Mesendoderm (in vitro differentiated cells): ENCODE results near the gene CNTN4.
A peak's percentile ranks its signal among the peaks of the same experiment; 100 is the strongest.

Experiments
- DNase-seq: peaks from one replicate; pipeline ENCODE4 v3.0.0; 2013
- H2AK5ac ChIP-seq: 2 replicates; pipeline ENCODE4 v1.6.1; 2013; ENCODE audit warnings: low read length, inconsistent platforms
- H2BK120ac ChIP-seq: 2 replicates; pipeline ENCODE4 v1.6.1; 2013; ENCODE audit warnings: low read depth, mild to moderate bottlenecking, low read length, moderate library complexity, mixed read lengths
- H2BK15ac ChIP-seq: replicated peaks from 2 replicates; pipeline ENCODE4 v1.6.1; 2013; ENCODE audit warnings: low read depth, mild to moderate bottlenecking, moderate library complexity
- H2BK5ac ChIP-seq: 2 replicates; pipeline ENCODE4 v1.6.1; 2013; ENCODE audit warnings: low read length, inconsistent platforms
- H3K18ac ChIP-seq: 2 replicates; pipeline ENCODE4 v1.6.1; 2013; ENCODE audit warnings: mild to moderate bottlenecking, low read length, mixed read lengths
- H3K23ac ChIP-seq: one replicate; pipeline ENCODE4 v1.6.1; 2013; ENCODE audit warnings: low read length
- H3K27ac ChIP-seq: 2 replicates; pipeline ENCODE4 v1.5.1; 2013; ENCODE audit warnings: low read depth, mild to moderate bottlenecking, inconsistent platforms, low read length, moderate library complexity
- H3K27me3 ChIP-seq: 2 replicates; pipeline ENCODE4 v1.6.1; 2013; ENCODE audit warnings: low read length, control low read depth, mild to moderate bottlenecking, inconsistent platforms; ENCODE audit not compliant: insufficient read depth, poor library complexity
- H3K36me3 ChIP-seq: 2 replicates; pipeline ENCODE4 v1.6.1; 2013; ENCODE audit warnings: low read length, inconsistent platforms; ENCODE audit not compliant: control insufficient read depth, insufficient read depth
- H3K4ac ChIP-seq: one replicate; pipeline ENCODE4 v1.6.1; 2013; ENCODE audit warnings: low read depth, mild to moderate bottlenecking, low read length, moderate library complexity
- H3K4me1 ChIP-seq: 2 replicates; pipeline ENCODE4 v1.6.1; 2013; ENCODE audit warnings: low read depth, low read length, inconsistent platforms; ENCODE audit not compliant: control insufficient read depth
- H3K4me2 ChIP-seq: 2 replicates; pipeline ENCODE4 v1.6.1; 2013; ENCODE audit warnings: low read length
- H3K4me3 ChIP-seq: 2 replicates; pipeline ENCODE4 v1.5.1; 2013; ENCODE audit warnings: mild to moderate bottlenecking, low read length
- H3K56ac ChIP-seq: one replicate; pipeline ENCODE4 v1.6.1; 2013; ENCODE audit warnings: low read length
- H3K79me1 ChIP-seq: 2 replicates; pipeline ENCODE4 v1.6.1; 2013; ENCODE audit warnings: low read length, inconsistent platforms
- H3K79me2 ChIP-seq: 2 replicates; pipeline ENCODE4 v1.6.1; 2013; ENCODE audit warnings: mild to moderate bottlenecking, low read length; ENCODE audit not compliant: control insufficient read depth, insufficient read depth
- H3K9ac ChIP-seq: 2 replicates; pipeline ENCODE4 v1.6.1; 2013; ENCODE audit warnings: low read length, inconsistent platforms
- H4K5ac ChIP-seq: one replicate; pipeline ENCODE4 v1.6.1; 2013; ENCODE audit warnings: low read length
- H4K8ac ChIP-seq: one replicate; pipeline ENCODE4 v1.6.1; 2013; ENCODE audit warnings: low read depth, mild to moderate bottlenecking, control low read depth, low read length, moderate library complexity
- WGBS: extraction: QIAGEN DNeasy Blood & Tissue Kit; methylation state at CpG from one replicate; pipeline ENCODE4 v1.1.7; 2013; ENCODE audit warnings: low lambda C conversion rate, missing lambda C conversion rate; ENCODE audit not compliant: insufficient coverage; ENCODE audit errors: extremely low coverage; 5-methylcytosine and 5-hydroxymethylcytosine counted together

Gene CNTN4

GRCh38 chr3:2352134-2352762 lies 253.6 kb downstream of the CNTN4 start:
- no peak overlapping the region for H2AK5ac ChIP-seq
- H3K4me3 ChIP-seq, result no peak overlapping the region
- no peak overlapping the region for H2BK5ac ChIP-seq
- no peak overlapping the region for H2BK120ac ChIP-seq
- no peak overlapping the region for H3K56ac ChIP-seq
- no peak overlapping the region for H2BK15ac ChIP-seq
- no peak overlapping the region for H3K4ac ChIP-seq
- no peak overlapping the region for H3K9ac ChIP-seq
- H3K4me2 ChIP-seq, result no peak overlapping the region
- no peak overlapping the region for H3K18ac ChIP-seq
- H4K8ac ChIP-seq, result no peak overlapping the region
- H3K79me2 ChIP-seq, result no peaks in the 10 kb centered on the region
- H3K36me3 ChIP-seq, result no peaks in the 10 kb centered on the region
- H3K79me1 ChIP-seq, result no peaks in the 10 kb centered on the region
- H3K23ac ChIP-seq, result no peak overlapping the region
- no peaks in the 10 kb centered on the region for H3K27me3 ChIP-seq
- no peak overlapping the region for H4K5ac ChIP-seq
- no CpG with 5 or more reads among the region's 28 CpGs for WGBS
- DNase-seq, result no peak
- H3K4me1 ChIP-seq, result peaks cover 10% of the 10 kb centered on the region
- no peak overlapping the region for H3K27ac ChIP-seq

- H4K5ac ChIP-seq, result no peak overlapping the region
- DNase-seq, result peak; percentile 93
- no peak overlapping the region for H3K56ac ChIP-seq
- peak overlapping the region; percentile 6 for H3K27ac ChIP-seq
- no peak overlapping the region for H3K23ac ChIP-seq
- H3K27me3 ChIP-seq, result no peaks in the 10 kb centered on the region
- H2AK5ac ChIP-seq, result no peak overlapping the region
- H2BK5ac ChIP-seq, result no peak overlapping the region
- no peaks in the 10 kb centered on the region for H3K79me2 ChIP-seq
- no CpG with 5 or more reads among the region's 1 CpG for WGBS
- H3K4me1 ChIP-seq, result peaks cover 10% of the 10 kb centered on the region
- no peaks in the 10 kb centered on the region for H3K79me1 ChIP-seq
- no peak overlapping the region for H3K9ac ChIP-seq
- no peak overlapping the region for H2BK120ac ChIP-seq
- H3K4me2 ChIP-seq, result no peak overlapping the region
- H2BK15ac ChIP-seq, result no peak overlapping the region
- H3K4ac ChIP-seq, result no peak overlapping the region
- H3K36me3 ChIP-seq, result no peaks in the 10 kb centered on the region
- H4K8ac ChIP-seq, result no peak overlapping the region
- H3K4me3 ChIP-seq, result no peak overlapping the region
- no peak overlapping the region for H3K18ac ChIP-seq
Measured at GRCh38 chr3:2354702-2355101, 256.0 kb downstream of the CNTN4 start.

GRCh38 chr3:2356298-2356950 lies 257.8 kb downstream of the CNTN4 start:
- Histone ChIP-seq H3K4me1 (peaks cover 10% of the 10 kb centered on the region), H2BK120ac (no peak overlapping the region), H3K27ac (no peak overlapping the region), H4K8ac (no peak overlapping the region), H3K9ac (no peak overlapping the region), H3K56ac (no peak overlapping the region), H3K79me1 (no peaks in the 10 kb centered on the region), H3K4me2 (no peak overlapping the region), H2AK5ac (no peak overlapping the region), H3K4ac (no peak overlapping the region), H4K5ac (no peak overlapping the region), H3K36me3 (no peaks in the 10 kb centered on the region), H2BK15ac (no peak overlapping the region), H2BK5ac (no peak overlapping the region), H3K18ac (no peak overlapping the region), H3K4me3 (no peak overlapping the region), H3K23ac (no peak overlapping the region), H3K27me3 (no peaks in the 10 kb centered on the region), H3K79me2 (no peaks in the 10 kb centered on the region)
- WGBS, result no CpG with 5 or more reads among the region's 3 CpGs
- no peak for DNase-seq

- no peak overlapping the region for H2BK5ac ChIP-seq
Measured at GRCh38 chr3:2360815-2361214, 262.1 kb downstream of the CNTN4 start.

GRCh38 chr3:2362122-2362521 lies 263.5 kb downstream of the CNTN4 start:
- no peak overlapping the region for H2BK15ac ChIP-seq
- no peak overlapping the region for H3K4me3 ChIP-seq
- no peaks in the 10 kb centered on the region for H3K27me3 ChIP-seq
- H3K9ac ChIP-seq, result no peak overlapping the region
- no peaks in the 10 kb centered on the region for H3K36me3 ChIP-seq
- H2BK5ac ChIP-seq, result no peak overlapping the region
- H3K4me1 ChIP-seq, result no peaks in the 10 kb centered on the region
- H3K79me1 ChIP-seq, result no peaks in the 10 kb centered on the region
- no peak overlapping the region for H4K5ac ChIP-seq
- no peak overlapping the region for H3K4ac ChIP-seq
- H3K27ac ChIP-seq, result no peak overlapping the region
- H3K56ac ChIP-seq, result no peak overlapping the region
- H2AK5ac ChIP-seq, result no peak overlapping the region
- H3K18ac ChIP-seq, result no peak overlapping the region
- H3K4me2 ChIP-seq, result no peak overlapping the region
- no peak overlapping the region for H4K8ac ChIP-seq
- H3K23ac ChIP-seq, result no peak overlapping the region
- no peaks in the 10 kb centered on the region for H3K79me2 ChIP-seq
- WGBS, result no CpG with 5 or more reads among the region's 6 CpGs
- no peak for DNase-seq
- H2BK120ac ChIP-seq, result no peak overlapping the region

More at GRCh38 chr3:2360815-2361214, 262.1 kb downstream of the CNTN4 start:
- Histone ChIP-seq H3K4ac (no peak overlapping the region), H2BK120ac (no peak overlapping the region), H4K5ac (no peak overlapping the region), H3K4me1 (no peaks in the 10 kb centered on the region), H2AK5ac (no peak overlapping the region), H3K79me2 (no peaks in the 10 kb centered on the region), H3K4me3 (no peak overlapping the region), H2BK15ac (no peak overlapping the region), H3K36me3 (no peaks in the 10 kb centered on the region), H3K23ac (no peak overlapping the region), H3K27ac (no peak overlapping the region), H3K9ac (no peak overlapping the region), H3K56ac (no peak overlapping the region), H3K4me2 (no peak overlapping the region), H3K27me3 (no peaks in the 10 kb centered on the region), H3K18ac (no peak overlapping the region), H4K8ac (no peak overlapping the region), H3K79me1 (no peaks in the 10 kb centered on the region)
- DNase-seq, result no peak
- WGBS, result no CpG with 5 or more reads among the region's 2 CpGs

GRCh38 chr3:2363854-2364253 lies 265.2 kb downstream of the CNTN4 start:
- Histone ChIP-seq H3K36me3 (no peaks in the 10 kb centered on the region), H3K4me3 (no peak overlapping the region), H4K5ac (no peak overlapping the region), H3K56ac (no peak overlapping the region), H3K18ac (no peak overlapping the region), H3K4me2 (no peak overlapping the region), H3K23ac (no peak overlapping the region), H3K79me1 (no peaks in the 10 kb centered on the region), H2AK5ac (no peak overlapping the region), H4K8ac (no peak overlapping the region), H2BK15ac (no peak overlapping the region), H3K27me3 (no peaks in the 10 kb centered on the region), H3K4ac (no peak overlapping the region), H3K4me1 (no peaks in the 10 kb centered on the region), H3K79me2 (no peaks in the 10 kb centered on the region), H2BK5ac (no peak overlapping the region), H3K9ac (no peak overlapping the region), H2BK120ac (no peak overlapping the region), H3K27ac (no peak overlapping the region)
- no peak for DNase-seq
- WGBS, result no CpG with 5 or more reads among the region's 2 CpGs
